Measurements from ENCODE around the gene CARD18.

- no peak for TF ChIP-seq POLR2AphosphoS5 (IDR thresholded peaks at IDR 0.05; ENCODE audit: low read depth, low read length)
- TF ChIP-seq TAF1 (IDR thresholded peaks at IDR 0.05; ENCODE audit: borderline replicate concordance, low read depth, low read length): no peak
These were observed 28.9 kb upstream of the CARD18 start for GRCh38 chr11:105168457-105168856.
